NAMALWA (cell line): ENCODE measurements around the gene SIDT2.
A peak's percentile ranks its signal among the peaks of the same experiment; 100 is the strongest.

ENCODE experiments used
- DNase-seq: peaks from one replicate; pipeline ENCODE4 v3.0.0-alpha.2; 2015; ENCODE audit warnings: low spot score

SIDT2 gene

DNA sequence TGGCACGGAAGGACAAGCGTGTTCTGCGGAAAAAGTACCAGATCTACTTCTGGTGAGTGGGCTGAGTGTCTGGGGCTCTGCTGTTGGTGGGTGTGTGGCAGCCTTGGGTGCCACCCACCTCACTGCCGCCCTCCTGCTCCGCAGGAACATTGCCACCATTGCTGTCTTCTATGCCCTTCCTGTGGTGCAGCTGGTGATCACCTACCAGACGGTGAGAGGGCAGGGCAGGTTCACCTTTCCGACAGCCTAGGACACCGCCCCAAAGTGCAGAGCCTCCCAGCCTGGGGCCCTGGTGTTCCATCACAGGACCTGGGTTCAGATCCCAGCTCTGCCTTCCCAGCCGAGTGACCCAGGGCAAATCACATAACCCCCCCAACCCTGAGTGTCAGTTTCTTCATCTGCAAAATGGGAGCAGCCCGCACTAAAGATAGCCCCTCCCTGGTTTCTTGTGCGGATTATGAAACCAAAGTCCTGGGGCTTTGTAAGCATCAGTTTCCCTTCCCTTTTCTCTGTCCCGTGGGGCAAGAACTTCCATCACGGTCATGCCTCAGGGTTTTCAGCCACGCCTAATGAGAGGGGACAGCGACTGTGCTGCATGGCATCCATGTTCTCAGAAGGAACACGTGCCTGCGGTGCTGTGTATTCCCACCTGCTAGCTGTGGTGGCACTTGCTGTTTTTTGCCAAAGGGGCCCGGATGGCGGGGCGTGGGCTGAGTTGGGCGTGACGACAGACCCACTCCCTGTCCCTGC, 10.8 kb downstream of the SIDT2 start:
- peak; percentile 88 for DNase-seq

DNA sequence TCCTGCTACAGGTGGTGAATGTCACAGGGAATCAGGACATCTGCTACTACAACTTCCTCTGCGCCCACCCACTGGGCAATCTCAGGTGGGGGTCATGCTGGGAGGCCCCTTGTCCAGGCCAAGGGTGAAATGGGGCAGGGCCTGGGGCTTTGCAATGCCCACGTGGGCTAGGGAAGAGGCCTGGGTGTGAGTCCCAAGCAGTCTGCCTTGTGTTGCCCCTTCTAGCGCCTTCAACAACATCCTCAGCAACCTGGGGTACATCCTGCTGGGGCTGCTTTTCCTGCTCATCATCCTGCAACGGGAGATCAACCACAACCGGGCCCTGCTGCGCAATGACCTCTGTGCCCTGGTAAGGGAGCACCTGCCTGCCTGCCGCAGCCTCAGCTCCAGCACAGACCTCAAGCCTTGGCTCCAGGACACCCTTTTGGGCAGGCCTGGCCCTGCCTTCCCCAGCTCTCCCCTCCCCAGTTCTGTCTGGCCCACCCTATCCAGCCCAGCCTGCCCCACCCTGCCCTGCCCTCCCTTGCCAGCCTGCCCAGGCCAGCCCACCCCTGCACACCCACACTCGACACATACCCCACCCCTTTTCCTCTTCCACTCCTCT, 11.5 kb downstream of the SIDT2 start:
- no peak for DNase-seq

DNA sequence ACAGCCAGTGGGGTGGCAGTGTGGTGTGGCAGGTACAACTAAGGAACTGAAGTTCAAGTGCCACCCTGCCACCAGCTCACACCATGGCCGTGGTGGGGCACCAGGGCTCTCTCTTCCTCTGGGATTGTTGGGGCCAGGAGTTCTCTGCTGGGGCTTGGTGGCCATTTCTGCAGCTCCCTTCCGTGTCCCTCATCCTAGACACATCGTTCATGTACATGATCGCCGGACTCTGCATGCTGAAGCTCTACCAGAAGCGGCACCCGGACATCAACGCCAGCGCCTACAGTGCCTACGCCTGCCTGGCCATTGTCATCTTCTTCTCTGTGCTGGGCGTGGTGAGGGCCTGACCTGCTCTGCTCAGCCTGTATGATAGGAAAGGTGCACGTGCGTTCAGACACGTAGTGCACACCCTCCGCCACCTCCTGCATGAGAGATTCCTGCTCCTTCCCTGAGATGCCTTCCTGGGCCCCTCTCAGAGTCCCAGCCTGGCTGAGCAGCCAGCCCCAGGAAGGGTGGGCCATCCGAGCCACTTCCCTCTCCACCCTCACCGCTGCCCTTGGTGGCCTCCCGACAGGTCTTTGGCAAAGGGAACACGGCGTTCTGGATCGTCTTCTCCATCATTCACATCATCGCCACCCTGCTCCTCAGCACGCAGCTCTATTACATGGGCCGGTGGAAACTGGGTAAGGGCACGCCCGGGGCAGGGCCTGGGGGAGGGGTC, 13.3 kb downstream of the SIDT2 start:
- DNase-seq = no peak

DNA sequence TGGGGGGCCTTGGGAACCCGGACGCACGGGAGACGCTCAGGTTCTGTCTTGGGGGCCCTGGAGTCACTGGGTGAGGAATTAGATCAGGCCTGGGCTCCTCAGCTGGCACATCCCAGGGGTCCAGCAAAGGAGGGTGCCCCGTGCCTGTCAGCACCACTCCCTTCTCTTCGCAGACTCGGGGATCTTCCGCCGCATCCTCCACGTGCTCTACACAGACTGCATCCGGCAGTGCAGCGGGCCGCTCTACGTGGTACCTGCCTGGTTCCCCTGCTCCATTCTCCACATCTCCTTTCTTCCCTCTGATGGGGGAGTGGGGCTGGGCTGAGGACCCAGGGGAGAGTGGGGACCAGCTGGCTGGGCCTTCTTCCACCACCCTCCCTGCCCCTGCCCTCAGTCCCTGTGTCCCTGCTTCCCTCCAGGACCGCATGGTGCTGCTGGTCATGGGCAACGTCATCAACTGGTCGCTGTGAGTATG, 13.9 kb downstream of the SIDT2 start:
- DNase-seq = no peak

DNA sequence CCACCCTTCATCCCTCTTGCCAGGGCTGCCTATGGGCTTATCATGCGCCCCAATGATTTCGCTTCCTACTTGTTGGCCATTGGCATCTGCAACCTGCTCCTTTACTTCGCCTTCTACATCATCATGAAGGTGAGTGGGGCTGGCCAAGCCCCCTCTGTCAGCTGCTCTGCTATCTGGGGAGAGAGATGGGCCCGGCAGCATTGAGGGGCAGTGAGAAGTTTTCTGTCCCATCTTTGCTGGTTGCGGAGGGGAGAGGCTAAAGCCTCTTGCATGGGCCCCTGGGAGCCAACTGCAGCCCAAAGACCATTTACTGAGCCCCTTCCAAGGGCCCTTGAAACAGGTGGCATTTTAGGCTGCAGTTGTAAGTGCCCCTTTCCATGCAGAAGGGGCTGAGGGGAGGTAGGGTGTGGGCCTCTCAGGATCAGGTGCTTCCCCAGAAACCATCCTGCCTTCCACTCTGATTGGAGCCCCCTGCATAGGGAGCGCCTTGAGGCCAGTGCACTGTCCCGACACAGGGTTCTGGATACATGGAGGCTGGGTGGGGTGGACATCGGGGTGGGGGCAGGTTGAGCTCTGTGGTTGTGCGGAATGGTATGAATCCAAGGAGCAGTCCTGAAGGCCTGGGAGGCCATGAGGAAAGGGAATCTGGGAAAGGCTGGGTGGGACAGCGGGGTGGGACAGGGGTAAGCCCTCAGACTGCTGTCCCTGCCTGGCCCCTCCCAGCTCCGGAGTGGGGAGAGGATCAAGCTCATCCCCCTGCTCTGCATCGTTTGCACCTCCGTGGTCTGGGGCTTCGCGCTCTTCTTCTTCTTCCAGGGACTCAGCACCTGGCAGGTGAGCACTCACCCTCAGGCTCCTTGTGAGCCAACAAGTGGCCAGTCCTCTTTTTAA, 14.8 kb downstream of the SIDT2 start:
- no peak for DNase-seq

GRCh38 chr11:117194267-117194666, 15.7 kb downstream of the SIDT2 start:
- no peak for DNase-seq

GRCh38 chr11:117195258-117195657, 16.7 kb downstream of the SIDT2 start:
- DNase-seq = no peak

DNA sequence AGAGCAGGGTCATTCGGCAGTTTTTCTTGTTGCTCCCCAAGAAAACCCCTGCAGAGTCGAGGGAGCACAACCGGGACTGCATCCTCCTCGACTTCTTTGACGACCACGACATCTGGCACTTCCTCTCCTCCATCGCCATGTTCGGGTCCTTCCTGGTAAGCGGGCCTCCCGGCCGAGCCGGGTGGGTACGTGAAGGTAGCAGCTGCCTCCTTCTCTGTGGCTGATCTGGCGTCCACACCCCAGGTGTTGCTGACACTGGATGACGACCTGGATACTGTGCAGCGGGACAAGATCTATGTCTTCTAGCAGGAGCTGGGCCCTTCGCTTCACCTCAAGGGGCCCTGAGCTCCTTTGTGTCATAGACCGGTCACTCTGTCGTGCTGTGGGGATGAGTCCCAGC, 17.2 kb downstream of the SIDT2 start:
- DNase-seq = no peak

GRCh38 chr11:117197006-117197405, 18.5 kb downstream of the SIDT2 start:
- DNase-seq = no peak

GRCh38 chr11:117197516-117198456, 19.2 kb downstream of the SIDT2 start:
- DNase-seq = peak; percentile 32

- DNase-seq = no peak
Measured at GRCh38 chr11:117198613-117199012, 20.1 kb downstream of the SIDT2 start.

- no peak for DNase-seq
Measured at GRCh38 chr11:117199053-117199915, 20.7 kb downstream of the SIDT2 start, which contains the start of gene TAGLN. Gene TAGLN, plus strand, starts transcription at chr11:117199370. Its CDS starts 3,644 bp downstream, at chr11:117203014.

- DNase-seq = no peak
Measured at GRCh38 chr11:117199916-117200812, 21.6 kb downstream of the SIDT2 start.

DNA sequence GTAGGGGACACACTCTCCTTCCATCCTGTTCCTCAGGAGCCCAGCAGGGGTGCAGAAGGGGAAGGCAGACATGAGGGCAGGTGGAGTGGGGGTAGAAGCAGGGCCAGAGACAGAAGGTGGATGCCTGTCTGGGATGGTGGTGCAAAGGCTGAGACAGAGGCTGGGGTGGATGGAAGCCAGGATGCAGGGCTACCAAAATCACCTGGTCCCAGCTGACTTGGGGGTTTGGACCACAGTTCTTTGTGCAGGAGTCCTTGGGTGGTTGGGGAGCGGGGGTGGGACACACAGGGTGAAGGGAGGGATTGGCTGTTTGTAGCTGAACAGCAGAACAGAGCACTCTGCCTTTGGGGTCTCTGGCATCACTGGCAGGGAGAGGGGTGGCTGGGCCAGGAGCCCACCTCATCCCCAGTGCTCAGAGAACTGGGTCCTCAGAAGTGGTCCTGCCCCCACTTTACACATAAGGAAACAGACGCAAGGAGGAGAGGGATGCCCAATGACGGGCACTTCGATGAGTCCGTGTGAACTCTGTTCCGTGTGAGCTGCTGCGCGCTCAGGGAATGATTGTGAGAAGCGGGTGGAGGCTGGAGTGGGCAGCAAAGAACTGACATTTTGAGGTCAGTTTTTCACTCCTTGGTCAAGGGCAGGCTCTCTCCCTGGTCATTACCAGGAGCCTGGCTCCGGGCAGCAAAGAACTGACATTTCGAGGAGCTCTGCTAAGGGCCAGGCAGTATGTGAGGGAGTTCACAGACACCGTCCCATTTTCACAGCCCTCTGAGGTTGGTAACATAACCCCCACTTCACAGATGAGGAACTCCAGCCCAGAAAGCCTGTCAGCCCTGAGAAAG, 22.5 kb downstream of the SIDT2 start:
- no peak for DNase-seq

GRCh38 chr11:117201658-117202305, 23.2 kb downstream of the SIDT2 start:
- DNase-seq = no peak

DNA sequence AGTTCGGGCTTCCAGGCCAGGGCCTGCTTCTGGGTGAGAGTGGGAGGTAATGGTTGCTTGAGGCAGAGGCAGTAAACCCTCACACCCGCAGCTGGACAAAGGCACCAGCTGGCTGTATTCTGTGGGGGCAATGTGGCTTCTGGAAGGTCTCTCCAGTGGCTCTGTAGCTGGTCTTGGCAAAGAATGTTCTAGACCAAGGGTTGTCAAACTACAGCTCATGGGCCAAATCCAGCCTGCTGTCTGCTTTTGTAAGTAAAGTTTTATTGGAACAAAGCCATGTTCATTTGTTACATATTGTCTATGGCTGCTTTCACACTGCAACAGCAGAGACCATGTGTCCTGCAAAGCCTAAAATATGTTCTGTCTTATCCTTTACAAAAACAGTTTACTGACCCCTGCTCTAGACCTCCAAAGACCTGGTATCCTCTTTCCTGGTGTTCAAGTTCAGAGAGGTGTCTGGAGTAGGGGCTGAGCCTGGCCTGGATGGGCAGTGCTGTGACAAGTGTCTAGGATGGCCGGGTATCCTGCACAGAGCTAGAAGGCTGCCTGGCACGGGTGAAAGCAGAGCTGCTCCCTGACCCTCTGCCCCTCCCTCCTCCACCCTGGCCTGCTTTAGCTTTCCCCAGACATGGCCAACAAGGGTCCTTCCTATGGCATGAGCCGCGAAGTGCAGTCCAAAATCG, 24.0 kb downstream of the SIDT2 start:
- no peak for DNase-seq

DNA sequence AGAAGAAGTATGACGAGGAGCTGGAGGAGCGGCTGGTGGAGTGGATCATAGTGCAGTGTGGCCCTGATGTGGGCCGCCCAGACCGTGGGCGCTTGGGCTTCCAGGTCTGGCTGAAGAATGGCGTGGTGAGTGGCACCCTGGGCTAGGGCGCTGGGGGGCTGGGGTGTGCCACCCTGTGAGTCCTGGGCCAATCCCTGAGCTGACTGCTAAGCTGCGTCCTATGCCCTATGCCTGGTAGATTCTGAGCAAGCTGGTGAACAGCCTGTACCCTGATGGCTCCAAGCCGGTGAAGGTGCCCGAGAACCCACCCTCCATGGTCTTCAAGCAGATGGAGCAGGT, 24.5 kb downstream of the SIDT2 start:
- DNase-seq = no peak
